VCaP (cell line): ENCODE measurements around the gene SH3TC2.

Experiments
- H3K27ac ChIP-seq: fragments of 450-650 bp; 2 replicates; pipeline ENCODE4 v1.5.1; 2017
- TF ChIP-seq, protein P1 (sequence below): fragments of 450-650 bp; conservative IDR thresholded peaks from 2 replicates; pipeline ENCODE4 v1.5.1; 2017; ENCODE audit warnings: mild to moderate bottlenecking, moderate library complexity

Gene SH3TC2

DNA sequence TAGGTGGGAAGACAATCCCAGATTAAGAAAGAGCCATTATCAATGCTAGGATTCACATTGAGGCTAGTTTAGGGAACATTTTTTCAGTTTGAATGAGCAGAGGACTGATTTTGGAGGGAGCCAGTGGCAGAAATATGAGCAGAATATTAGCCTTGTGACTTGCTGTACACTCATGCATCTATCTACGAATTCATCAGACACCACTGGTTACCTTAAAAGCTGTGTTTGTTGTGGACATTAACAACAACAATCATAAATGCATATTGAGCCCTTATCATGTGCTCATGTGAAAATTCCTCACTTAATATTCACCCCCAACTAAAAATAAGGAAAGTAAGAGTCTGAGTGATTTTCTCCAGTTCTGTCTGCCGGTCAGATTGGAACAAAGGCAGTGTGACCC lies 9.9 kb upstream of the SH3TC2 start:
- H3K27ac ChIP-seq, result no peak overlapping the region
- TF ChIP-seq, protein P1, sequence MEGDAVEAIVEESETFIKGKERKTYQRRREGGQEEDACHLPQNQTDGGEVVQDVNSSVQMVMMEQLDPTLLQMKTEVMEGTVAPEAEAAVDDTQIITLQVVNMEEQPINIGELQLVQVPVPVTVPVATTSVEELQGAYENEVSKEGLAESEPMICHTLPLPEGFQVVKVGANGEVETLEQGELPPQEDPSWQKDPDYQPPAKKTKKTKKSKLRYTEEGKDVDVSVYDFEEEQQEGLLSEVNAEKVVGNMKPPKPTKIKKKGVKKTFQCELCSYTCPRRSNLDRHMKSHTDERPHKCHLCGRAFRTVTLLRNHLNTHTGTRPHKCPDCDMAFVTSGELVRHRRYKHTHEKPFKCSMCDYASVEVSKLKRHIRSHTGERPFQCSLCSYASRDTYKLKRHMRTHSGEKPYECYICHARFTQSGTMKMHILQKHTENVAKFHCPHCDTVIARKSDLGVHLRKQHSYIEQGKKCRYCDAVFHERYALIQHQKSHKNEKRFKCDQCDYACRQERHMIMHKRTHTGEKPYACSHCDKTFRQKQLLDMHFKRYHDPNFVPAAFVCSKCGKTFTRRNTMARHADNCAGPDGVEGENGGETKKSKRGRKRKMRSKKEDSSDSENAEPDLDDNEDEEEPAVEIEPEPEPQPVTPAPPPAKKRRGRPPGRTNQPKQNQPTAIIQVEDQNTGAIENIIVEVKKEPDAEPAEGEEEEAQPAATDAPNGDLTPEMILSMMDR, result no peak

DNA sequence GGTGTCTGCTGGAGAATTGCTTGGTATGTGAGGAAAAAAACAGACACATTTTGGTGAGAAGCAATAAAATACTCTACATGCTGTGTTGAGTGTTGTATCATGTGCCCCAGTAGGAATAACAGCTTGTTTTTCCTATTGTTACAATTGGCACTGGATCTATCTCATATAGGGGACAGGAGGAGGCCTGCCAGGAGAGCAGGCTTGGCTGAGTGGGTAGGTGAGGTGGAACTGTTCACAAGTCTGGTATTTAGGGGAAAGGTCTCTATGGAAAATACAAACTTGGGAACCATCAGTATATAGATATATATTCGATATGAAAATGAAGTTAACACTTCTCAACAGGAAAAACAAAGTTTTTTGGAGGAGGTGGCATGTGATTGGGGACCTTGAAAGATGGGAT lies 9.5 kb upstream of the SH3TC2 start:
- H3K27ac ChIP-seq, result no peak overlapping the region
- TF ChIP-seq, protein P1, result no peak

DNA sequence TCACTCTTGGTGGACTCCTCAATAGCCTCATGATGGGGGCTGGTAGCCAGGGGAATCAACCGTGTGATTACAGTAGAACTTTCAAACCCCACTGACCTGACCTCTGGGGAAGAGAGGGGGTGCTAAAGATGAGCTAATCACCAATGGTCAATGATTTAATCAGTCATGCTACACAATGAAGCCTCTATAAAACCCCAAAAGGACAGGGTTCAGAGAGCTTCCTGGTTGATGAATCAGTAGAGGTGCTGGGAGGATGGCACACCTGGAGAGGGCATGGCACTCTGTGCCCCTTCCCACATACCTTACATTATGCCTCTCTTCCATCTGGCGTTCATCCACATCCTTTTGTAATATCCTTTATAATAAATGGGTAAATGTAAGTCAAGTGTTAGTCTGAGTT lies 8.9 kb upstream of the SH3TC2 start:
- TF ChIP-seq, protein P1, result no peak

DNA sequence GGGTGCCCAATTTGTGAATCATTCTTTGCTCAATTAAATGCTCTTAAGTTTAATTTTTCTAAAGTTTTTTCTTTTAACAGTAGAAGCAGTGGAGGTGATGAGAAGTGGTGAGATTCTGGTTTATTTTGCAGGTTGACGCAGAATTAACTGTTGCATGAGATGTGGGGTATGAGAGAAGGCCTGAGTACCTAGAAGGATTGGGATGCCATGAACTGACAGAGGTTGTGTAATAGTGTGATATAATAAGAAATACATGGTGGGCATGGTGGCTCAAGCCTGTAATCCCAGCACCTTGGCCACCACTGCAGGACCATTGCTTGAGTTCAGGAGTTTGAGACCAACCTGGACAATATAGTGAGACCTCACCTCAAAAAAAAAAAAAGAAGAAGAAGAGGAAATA lies 8.4 kb upstream of the SH3TC2 start:
- TF ChIP-seq, protein P1, result no peak

More for the DNA sequence above, 8.9 kb upstream of the SH3TC2 start:
- H3K27ac ChIP-seq, result no peak overlapping the region

DNA sequence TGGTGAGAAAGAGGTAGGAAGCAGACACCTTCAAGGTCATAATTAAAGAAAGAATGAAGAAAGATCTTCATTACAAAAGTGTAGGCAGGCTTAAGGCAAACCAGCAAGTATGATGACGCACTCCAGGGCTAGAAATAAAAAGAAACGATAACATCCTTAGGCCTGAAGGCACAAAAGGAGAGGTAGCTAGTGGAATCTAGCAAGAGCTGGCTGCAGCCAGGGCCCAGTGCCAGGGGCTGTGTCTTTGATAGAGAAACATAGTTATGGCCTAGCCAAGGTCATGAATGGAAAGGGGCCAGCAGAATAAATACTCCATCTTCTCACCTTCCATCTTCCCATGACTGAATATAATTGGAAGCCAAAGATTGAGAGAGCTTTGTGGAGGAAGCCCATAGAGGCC lies 6.8 kb upstream of the SH3TC2 start:
- H3K27ac ChIP-seq, result no peak overlapping the region
- TF ChIP-seq, protein P1, result no peak

More for the DNA sequence above, 8.4 kb upstream of the SH3TC2 start:
- no peak overlapping the region for H3K27ac ChIP-seq

DNA sequence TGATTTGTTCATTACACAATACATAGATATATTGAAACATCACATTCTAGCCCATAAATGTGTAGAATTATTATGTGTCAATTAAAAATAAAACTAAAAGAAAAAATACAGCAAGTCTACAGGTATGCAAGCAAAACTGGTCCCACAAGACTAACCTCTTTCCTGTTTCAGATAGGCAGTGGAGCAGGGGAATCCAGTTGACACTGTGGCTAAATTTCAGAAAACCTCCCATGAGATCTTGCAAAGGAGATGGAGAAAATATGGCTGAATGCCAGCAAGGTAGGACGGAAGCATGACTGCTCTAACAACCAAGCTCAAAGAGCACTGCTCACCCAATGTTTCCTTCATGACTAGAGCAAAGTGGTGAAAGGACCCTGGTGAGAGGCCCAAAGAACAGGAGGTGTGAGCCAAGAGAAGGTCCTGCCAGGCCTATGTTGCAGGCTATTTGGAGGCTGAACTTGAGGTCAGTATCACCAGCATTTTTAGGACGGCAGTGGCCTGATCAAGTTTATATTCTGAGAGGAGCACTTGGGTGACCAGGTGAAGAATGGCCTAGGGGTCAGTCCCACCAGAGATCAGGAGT lies 1.1 kb upstream of the SH3TC2 start:
- no peak overlapping the region for H3K27ac ChIP-seq
- TF ChIP-seq, protein P1, result no peak

DNA sequence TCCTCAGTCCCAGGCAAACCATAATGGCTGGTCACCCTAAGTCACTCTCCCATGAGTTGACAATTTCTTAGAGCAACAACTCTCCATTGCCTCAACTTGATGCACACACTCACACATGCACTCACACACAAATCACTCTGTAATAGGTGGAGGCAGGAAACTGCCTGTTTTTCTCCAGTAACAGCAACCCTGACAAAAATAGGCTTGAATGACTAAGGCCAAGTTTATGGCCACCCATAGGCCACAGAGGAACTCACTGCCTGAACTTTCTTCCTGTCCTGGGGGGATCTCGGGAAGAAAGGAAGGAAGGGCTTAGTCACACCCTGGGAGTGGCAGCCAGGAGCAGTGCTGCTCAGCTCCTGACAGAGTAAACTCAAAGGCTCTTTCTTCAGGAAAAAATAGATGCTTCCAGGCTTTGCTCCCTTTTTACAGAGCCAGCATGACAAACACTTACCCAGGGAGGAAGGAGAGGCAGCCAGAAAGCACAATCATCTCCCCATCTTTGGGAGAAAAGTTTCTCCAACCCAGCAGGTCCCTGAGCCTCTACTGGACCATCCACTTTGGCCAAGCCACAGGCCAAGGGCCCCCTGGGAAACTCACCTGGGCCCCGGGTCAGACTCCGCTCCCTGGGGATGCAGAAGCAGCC lies 368 bp downstream of the SH3TC2 start:
- no peak overlapping the region for H3K27ac ChIP-seq
- TF ChIP-seq, protein P1, result no peak
